DND-41 (cell line): Measurements from ENCODE around the gene ITGB7.

Experiments
- CTCF ChIP-seq: IDR thresholded peaks from 2 replicates; pipeline ENCODE4 v1.5.1; 2012; ENCODE audit warnings: borderline replicate concordance, low read length, moderate library complexity, mild to moderate bottlenecking; ENCODE audit not compliant: poor library complexity, severe bottlenecking; ENCODE audit errors: extremely low read depth
- EZH2 ChIP-seq: IDR thresholded peaks from 3 replicates; pipeline ENCODE4 v1.6.1; 2012; ENCODE audit warnings: borderline replicate concordance, low read depth, mild to moderate bottlenecking, moderate library complexity, low read length, inconsistent platforms; ENCODE audit not compliant: severe bottlenecking

DNA sequence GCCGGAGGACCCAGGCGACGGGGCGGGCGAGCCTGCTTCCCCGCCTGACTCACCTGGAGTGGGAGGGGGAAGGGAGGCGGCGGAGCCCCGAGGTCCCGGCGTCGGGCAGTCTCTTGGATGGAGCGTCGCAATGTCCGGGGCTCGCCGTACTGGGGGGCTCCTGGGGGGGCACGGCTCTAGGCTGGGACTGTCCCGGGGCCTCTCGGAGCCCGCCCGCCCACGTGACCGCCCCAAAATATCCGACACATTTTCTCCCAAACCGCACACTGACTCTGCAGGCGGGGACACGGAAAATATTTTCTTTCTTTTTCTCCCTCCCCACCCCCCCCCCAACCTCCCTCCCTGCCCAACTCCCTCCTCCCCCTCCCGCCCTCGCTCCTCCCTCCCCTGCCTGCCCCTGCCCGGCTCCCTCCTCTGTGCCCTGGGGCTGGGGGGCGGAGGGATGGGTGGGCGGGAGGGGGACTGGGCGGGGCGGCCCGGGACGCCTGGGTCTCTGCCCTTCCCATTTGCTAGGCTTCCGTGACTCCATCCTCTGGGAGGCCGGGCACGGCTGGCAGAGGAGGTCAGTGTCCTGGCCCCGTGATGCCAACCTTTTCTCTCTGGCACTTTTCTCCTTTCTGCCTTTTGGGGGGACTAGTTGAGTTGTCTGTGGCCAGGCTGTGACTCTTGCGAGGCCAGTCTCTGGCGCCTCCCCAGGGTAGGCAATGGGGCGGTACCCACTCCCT, 25.0 kb upstream of the ITGB7 start, which contains the start of gene RARG:
- TF ChIP-seq CTCF (peak; percentile 6), EZH2 (no peak)
